Body of pancreas (tissue), 4 donors: Measurements from ENCODE around the gene SREBF1. TPM values are rescaled to one million over a fixed set of nuclear protein-coding genes. Genes with fewer than 3 reads are reported as not detected.

Experiments
- ATAC-seq: fragments of 150-250 bp; one replicate; pipeline ENCODE4 v1.9.1; 2016
- DNase-seq, 4 donors: peaks; one replicate each; pipeline ENCODE4 v3.0.0-alpha.2; 2019
- H3K27ac ChIP-seq, 4 donors: fragments of 200-600 bp; sonication (generic); 1 replicate in 3 of 4; 2 replicates in 1 of 4; pipeline versions ENCODE4 v1.5.1 to v1.6.1; 2016 to 2019; ENCODE audit warnings: mild to moderate bottlenecking in 1 of 4, mixed read lengths in 1 of 4, moderate library complexity in 1 of 4
- H3K27me3 ChIP-seq, 2 donors: fragments of 200-600 bp; sonication (generic); one replicate each; pipeline ENCODE4 v1.6.0; 2016; ENCODE audit warnings: mild to moderate bottlenecking in 1 of 2
- H3K36me3 ChIP-seq, 2 donors: fragments of 200-600 bp; sonication (generic); replicated peaks in 1 of 2; 2 replicates each; pipeline ENCODE4 v1.5.1; 2016; ENCODE audit warnings: low read depth in 2 of 2; ENCODE audit not compliant: insufficient read depth in 1 of 2
- H3K4me1 ChIP-seq: fragments of 200-600 bp; sonication (generic); one replicate; pipeline ENCODE4 v1.6.0; 2016
- H3K4me3 ChIP-seq, 2 donors: fragments of 200-600 bp; sonication (generic); 1 replicate in 1 of 2; 2 replicates in 1 of 2; pipeline ENCODE4 v1.5.1; 2016 to 2019
- H3K9me3 ChIP-seq, 3 donors: fragments of 200-600 bp; sonication (generic); 1 replicate in 2 of 3; 2 replicates in 1 of 3; pipeline ENCODE4 v1.5.1; 2016
- POLR2A ChIP-seq, 3 donors: fragments of 450-650 bp; IDR thresholded peaks; one replicate each; pipeline ENCODE4 v1.6.1; 2016; ENCODE audit warnings: antibody characterized with exemption in 3 of 3, mild to moderate bottlenecking in 2 of 3
- WGBS, 2 donors: methylation state at CpG; one replicate each; pipeline ENCODE4 v1.1.5; 2017; 5-methylcytosine and 5-hydroxymethylcytosine counted together
- intact Hi-C: fragments of 100-400 bp; cut with DNase I; formaldehyde crosslinking; loops from one replicate; pipeline ENCODE4 v1.15.1; 2023
- total RNA-seq, 2 donors: library from RNA; depleted of rRNA; stranded (reverse); fragments of >200 nt; gene quantifications; one replicate each; pipeline ENCODE4 v1.1.0, GENCODE V29; 2016
- TF ChIP-seq, protein P1 (sequence below), 7 experiments: fragments of 450-650 bp in 4 of 7; fragments of 200-600 bp in 3 of 7; sonication (generic) in 3 of 7; IDR thresholded peaks; one replicate each; pipeline ENCODE4 v1.5.1; 2016 to 2019; ENCODE audit warnings: antibody characterized with exemption in 7 of 7

SREBF1 gene
- total RNA-seq, 2 donors from 2014 or later: 22.3 to 88.0 TPM

DNA sequence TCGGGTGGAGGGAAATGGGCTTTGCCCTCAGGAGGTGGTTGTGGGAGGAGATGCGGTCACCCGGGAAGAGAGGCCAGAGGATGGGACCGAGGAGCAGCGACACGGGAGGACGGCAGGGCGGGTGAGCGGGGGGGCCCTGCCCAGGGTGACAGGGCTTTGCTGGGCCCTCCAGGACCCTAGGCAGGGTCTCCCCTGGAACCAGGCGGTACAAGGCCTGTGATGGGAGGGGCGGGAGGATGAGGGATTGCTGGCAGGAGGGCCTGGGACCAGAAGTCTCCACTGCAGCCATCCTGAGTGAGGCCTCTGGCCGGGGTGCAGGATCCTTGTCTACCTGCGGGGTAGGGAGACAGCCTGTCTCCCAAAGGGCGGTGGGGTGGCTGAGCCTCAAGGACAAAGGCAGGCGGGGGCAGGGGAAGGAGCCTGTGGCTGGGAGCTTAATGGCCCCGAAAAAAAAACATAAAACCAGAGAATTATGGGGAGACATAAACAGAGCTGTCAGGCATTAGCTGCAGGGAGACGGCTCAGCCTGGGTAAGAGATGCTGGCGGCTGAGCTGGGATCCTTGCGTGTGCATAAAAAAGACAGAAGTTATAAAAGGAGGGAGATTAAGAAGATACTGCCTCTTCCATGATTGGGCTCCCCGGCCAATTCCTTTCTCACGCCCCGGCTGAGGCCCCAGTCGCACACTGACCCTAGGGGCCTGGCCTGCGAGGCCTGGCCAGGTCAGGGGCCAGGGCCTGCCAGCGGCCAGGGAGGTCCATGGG, 66.7 kb downstream of the SREBF1 start:
- H3K4me1 ChIP-seq: peaks cover 21% of the 10 kb centered on the region
- no peaks in the 10 kb centered on the region for H3K36me3 ChIP-seq
- no peak for ATAC-seq
- H3K9me3 ChIP-seq: no peaks in the 10 kb centered on the region
- H3K27me3 ChIP-seq: no peaks in the 10 kb centered on the region
- TF ChIP-seq, protein P1, sequence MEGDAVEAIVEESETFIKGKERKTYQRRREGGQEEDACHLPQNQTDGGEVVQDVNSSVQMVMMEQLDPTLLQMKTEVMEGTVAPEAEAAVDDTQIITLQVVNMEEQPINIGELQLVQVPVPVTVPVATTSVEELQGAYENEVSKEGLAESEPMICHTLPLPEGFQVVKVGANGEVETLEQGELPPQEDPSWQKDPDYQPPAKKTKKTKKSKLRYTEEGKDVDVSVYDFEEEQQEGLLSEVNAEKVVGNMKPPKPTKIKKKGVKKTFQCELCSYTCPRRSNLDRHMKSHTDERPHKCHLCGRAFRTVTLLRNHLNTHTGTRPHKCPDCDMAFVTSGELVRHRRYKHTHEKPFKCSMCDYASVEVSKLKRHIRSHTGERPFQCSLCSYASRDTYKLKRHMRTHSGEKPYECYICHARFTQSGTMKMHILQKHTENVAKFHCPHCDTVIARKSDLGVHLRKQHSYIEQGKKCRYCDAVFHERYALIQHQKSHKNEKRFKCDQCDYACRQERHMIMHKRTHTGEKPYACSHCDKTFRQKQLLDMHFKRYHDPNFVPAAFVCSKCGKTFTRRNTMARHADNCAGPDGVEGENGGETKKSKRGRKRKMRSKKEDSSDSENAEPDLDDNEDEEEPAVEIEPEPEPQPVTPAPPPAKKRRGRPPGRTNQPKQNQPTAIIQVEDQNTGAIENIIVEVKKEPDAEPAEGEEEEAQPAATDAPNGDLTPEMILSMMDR (IDR thresholded peaks at IDR 0.05): no peak
- no peak for TF ChIP-seq POLR2A (IDR thresholded peaks at IDR 0.05)
- intact Hi-C loops: no loop called here
- no peak for DNase-seq
- WGBS, 2 donors: 83 to 84% methylated on average over 23 to 24 of the region's 25 CpGs
- no peak overlapping the region for H3K27ac ChIP-seq
- no peak overlapping the region for H3K4me3 ChIP-seq

DNA sequence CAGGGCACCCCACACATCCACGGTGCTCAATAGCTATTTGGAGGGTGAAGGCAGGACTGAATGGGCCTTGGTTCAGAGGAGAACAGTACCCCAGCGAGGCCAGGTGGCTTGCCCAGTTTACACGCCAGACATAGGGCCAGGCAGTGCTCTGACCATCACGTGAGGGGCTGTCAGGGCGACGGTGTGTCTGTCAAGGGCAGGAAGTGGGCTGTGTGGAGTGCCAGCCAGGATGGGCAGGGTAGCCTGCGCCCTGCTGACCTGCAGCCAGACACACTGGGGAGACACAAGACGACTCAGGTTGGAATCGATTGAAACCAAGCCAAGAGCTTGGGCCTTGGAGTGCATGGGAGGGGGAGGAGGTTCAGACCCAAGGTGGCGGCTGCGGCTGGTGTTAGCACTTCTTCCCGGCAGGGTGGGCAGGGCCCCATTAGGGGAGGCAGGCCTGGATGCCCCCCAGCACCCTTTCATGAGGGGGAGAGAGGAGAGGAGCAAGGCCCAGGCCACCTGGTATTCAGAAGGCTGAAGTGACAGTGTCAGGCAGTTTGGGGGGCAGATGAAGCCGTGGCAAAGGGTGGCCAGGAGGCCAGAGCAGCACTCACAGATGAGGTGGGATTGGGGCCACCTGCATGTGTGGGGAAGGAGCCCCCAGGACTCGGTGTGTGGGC, 68.2 kb downstream of the SREBF1 start:
- TF ChIP-seq, protein P1 (IDR thresholded peaks at IDR 0.05): no peak
- no peak for TF ChIP-seq POLR2A (IDR thresholded peaks at IDR 0.05)
- no peak for ATAC-seq
- peaks cover 10% of the 10 kb centered on the region for H3K4me1 ChIP-seq
- DNase-seq: no peak
- no peak overlapping the region for H3K4me3 ChIP-seq
- no peak overlapping the region for H3K27ac ChIP-seq
- H3K27me3 ChIP-seq: no peaks in the 10 kb centered on the region
- 53 to 75% methylated on average over 9 to 14 of the region's 14 CpGs for WGBS, 2 donors
- H3K36me3 ChIP-seq: no peaks in the 10 kb centered on the region
- intact Hi-C loops: no loop called here
- no peaks in the 10 kb centered on the region for H3K9me3 ChIP-seq

DNA sequence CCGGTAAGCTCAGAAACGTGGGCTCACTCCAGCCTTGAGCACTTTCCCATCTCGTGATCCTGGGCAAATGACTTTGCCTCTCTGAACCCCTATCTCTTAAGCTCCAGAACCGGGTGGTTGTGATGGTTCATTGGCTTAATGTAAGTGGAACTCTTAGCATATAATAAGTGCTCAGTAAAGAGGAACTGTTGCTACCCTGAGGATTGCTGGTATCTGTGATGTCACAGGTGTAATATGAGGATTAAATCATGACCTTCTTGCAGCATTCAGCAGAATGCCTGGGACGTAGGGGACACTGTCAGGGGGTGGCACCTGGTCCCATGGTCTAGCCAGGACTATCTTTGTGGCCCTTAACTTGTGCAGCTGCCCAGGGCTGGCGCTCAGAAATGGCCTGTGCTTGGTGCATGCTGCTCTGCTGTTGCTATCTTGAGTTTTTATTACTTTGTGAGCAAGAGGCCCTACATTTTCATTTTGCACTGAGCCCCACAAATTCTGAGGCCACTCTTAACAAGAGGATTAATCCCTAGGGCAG, 68.8 kb downstream of the SREBF1 start:
- Histone ChIP-seq H3K9me3 (no peaks in the 10 kb centered on the region), H3K4me1 (peaks cover 14% of the 10 kb centered on the region), H3K4me3 (no peak overlapping the region), H3K36me3 (no peaks in the 10 kb centered on the region), H3K27ac (no peak overlapping the region), H3K27me3 (no peaks in the 10 kb centered on the region)
- 78 to 87% methylated on average over 6 of the region's 6 CpGs for WGBS, 2 donors
- TF ChIP-seq, protein P1 (IDR thresholded peaks at IDR 0.05): no peak
- TF ChIP-seq POLR2A (IDR thresholded peaks at IDR 0.05): no peak
- DNase-seq: no peak
- intact Hi-C loops: no loop called here
- no peak for ATAC-seq

DNA sequence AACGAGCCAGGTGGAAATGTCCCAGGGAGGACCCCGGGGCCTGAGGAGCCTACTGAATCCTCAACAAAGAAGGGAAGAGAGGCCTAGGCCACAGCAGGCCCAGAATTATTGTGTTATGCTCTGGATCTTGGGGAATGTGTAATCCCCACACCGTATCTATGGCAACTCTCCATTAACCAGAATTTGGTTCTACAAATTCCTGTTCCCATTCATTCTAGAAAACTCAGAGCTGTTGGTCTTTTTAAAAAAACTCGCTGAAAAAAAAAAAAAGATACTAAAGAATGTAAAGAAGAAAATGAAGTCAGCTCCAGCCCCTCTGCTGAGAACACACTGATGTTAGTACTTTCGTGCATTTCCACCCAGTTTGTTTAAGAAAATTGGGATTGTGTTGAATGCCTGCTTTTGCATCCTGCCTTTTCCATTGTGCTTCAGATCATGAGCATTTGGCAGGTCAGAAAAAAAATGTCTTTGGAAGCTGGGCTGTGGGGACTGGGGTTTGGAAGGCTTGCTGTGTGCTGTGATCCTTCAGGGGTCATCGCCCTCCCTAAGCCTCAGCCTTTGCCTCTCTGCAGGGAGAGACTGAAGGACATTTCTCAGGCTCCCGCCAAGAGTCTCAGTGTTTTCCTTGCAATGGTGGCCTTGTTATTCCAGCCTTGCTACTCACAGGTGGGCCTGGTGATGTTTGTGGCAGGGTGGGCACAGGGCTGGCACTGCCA, 69.5 kb downstream of the SREBF1 start:
- intact Hi-C loops: no loop called here
- no peak for TF ChIP-seq POLR2A (IDR thresholded peaks at IDR 0.05)
- TF ChIP-seq, protein P1 (IDR thresholded peaks at IDR 0.05): no peak
- ATAC-seq (no peak), DNase-seq (no peak)
- Histone ChIP-seq H3K27me3 (no peaks in the 10 kb centered on the region), H3K27ac (no peak overlapping the region), H3K4me3 (no peak overlapping the region), H3K4me1 (peaks cover 20% of the 10 kb centered on the region), H3K36me3 (no peaks in the 10 kb centered on the region), H3K9me3 (no peaks in the 10 kb centered on the region)
- WGBS, 2 donors: 75 to 92% methylated on average over 7 of the region's 7 CpGs
